ENCODE data around the gene MXD4.
"Not testable (repeated sequence)": the region's sequence is repeated elsewhere in the genome, so short reads cannot be mapped to it uniquely, and the experiment has no call there.

Gene MXD4

DNA sequence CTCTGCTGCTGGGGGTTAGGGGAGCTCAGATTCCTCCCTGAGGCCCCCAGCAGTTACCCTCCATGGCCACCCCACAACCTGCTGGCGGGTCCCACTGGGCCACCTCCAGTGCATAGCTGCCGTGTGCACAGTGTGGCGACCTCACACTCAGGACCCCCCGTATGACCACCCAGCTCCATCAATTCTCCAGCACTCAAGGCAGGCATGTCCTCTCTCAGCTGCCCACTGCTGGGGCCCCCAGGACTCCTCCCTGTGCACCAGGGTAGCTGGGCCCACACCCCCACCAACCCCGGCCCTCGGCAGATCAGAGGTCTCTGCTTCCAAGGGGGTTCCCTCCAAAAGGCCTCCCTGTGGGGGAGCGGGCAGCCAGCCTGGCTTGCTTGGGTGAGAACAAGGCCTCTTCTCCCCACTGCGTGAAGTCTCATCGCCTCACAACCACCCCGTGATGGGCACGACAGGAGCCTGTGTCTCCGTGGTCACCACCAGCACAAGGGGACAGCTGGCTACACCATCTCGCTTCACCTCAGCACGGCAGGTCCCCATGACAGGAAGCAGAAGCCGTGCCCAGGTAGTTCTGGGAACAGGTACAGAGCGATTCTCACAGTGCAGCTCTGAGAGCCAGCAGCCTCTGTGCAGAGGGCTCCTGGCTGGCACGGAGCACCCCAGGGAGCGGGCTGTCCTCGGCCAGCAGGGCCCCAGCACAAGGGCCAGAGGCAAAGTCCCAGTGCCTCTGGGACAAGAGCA, 15.4 kb downstream of the MXD4 start:
- Mint-ChIP-seq H3K27ac (ENCODE audit: low read depth) (peak overlapping the region; percentile 61), H3K36me3 (ENCODE audit: insufficient read depth) (peaks cover 35% of the 10 kb centered on the region), H3K4me1 (peaks cover 29% of the 10 kb centered on the region), H3K27me3 (no peaks in the 10 kb centered on the region), H3K9me3 (no peaks in the 10 kb centered on the region), H3K4me3 (no peak overlapping the region)
- DNase-seq (ENCODE audit: low spot score in 2 of 2) (peak; percentile 7 to 14), ATAC-seq (replicated peaks; ENCODE audit: extremely low read depth, poor library complexity, severe bottlenecking) (no peak)

- Mint-ChIP-seq H3K4me3 (no peak overlapping the region), H3K4me1 (peaks cover 34% of the 10 kb centered on the region), H3K27ac (ENCODE audit: low read depth) (peak overlapping the region; percentile 72), H3K9me3 (no peaks in the 10 kb centered on the region), H3K27me3 (no peaks in the 10 kb centered on the region), H3K36me3 (ENCODE audit: insufficient read depth) (peaks cover 33% of the 10 kb centered on the region)
- DNase-seq (ENCODE audit: low spot score in 2 of 2) (no peak), ATAC-seq (replicated peaks; ENCODE audit: extremely low read depth, poor library complexity, severe bottlenecking) (no peak)
Measured at GRCh38 chr4:2245787-2246275, 16.1 kb downstream of the MXD4 start.

GRCh38 chr4:2245057-2245786, 16.7 kb downstream of the MXD4 start:
- DNase-seq (ENCODE audit: low spot score in 2 of 2) (no peak), ATAC-seq (replicated peaks; ENCODE audit: extremely low read depth, poor library complexity, severe bottlenecking) (no peak)
- Mint-ChIP-seq H3K9me3 (no peaks in the 10 kb centered on the region), H3K27me3 (no peaks in the 10 kb centered on the region), H3K27ac (ENCODE audit: low read depth) (peak overlapping the region; percentile 72), H3K4me3 (no peak overlapping the region), H3K36me3 (ENCODE audit: insufficient read depth) (peaks cover 33% of the 10 kb centered on the region), H3K4me1 (peaks cover 40% of the 10 kb centered on the region)

DNA sequence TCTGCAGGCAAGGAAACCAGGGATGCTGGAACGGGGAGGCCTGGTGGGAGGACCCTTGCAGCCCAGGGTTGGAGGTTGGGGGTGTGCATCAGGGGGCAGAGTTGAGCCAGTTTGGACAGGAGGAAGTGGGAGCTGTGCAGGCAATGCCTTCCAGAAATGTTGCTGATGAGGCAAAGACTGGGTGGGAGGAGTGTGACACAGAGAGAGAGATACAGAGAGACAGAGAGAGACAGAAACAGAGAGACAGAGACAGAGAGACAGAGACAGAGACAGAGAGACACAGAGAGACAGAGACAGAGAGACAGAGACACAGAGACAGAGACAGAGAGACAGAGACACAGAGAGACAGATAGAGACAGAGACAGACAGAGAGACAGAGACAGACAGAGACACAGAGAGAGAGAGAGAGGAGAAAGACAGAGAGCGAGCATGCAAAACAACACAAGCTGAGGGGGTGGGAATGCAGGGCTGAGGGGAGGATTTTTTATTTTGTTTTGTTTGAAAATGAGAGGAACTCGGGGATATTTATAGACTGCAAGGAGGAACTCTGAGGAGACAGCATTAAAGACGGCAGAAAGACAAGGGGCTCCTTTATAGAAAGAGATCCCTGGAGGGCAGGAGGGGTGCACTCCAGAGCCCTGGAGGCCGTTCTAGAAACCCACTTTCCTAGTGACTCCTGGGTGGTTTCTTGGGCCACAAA, 18.1 kb downstream of the MXD4 start:
- Mint-ChIP-seq H3K27ac (ENCODE audit: low read depth) (peak overlapping the region; percentile 61), H3K4me3 (no peak overlapping the region), H3K27me3 (no peaks in the 10 kb centered on the region), H3K36me3 (ENCODE audit: insufficient read depth) (peaks cover 33% of the 10 kb centered on the region), H3K9me3 (no peaks in the 10 kb centered on the region), H3K4me1 (peaks cover 53% of the 10 kb centered on the region)
- DNase-seq (ENCODE audit: low spot score in 2 of 2) (no peak), ATAC-seq (replicated peaks; ENCODE audit: extremely low read depth, poor library complexity, severe bottlenecking) (no peak)

DNA sequence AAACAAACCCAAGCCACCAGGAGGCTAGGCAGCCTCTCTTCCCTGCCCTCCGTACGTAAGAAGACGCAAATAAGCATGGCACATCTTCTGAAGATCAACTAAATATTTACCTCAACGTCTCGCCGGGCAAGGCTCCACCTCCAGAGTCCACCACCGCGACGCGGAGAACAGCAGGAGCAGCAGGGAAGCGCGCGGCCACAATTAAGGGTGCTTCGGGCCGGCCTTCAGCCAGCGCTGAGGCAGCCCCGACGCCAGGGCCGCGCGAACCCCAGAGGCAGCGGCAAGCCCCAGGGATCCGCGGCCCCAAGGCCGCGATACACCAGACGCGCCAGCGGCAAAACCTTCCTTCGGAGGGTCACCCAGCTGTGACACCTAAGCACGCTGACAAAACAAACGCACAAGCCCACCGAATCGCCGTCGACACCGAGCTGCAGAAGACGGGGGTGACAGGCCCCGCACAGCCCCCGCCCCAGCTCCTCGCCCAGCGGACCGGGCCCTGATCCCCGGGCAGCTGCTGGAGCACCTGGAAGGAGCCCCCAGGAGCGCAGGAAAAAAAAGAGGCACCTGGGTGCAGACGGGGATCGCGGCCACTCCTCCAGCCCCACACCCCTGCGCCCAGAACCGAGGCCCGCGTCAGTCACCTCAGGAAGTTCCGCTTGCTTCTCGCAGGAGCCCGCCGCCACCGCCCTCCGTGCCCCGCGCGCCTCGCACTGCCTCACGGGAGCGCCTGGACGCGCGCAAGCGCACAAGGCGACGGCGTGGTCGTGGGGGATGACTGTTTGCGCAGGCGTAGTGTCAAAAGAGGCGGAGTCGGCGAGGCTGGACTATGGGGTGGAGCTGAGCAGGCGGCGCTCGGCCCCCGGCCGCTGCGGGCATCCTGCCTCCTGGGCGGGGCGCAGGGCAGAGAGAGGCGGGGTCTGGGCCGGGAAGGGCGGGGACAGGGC, 20.2 kb downstream of the MXD4 start, which contains the start of the genes HAUS3 and POLN:
Gene HAUS3 (minus strand): TSS at position 712 of the 944 bp plus-strand sequence. CDS start 1,175 bp downstream, outside the sequence.
Gene POLN (minus strand): TSS at position 712 of the 944 bp plus-strand sequence. CDS start 12,890 bp downstream, outside the sequence.
- Mint-ChIP-seq H3K36me3 (ENCODE audit: insufficient read depth) (peaks cover 37% of the 10 kb centered on the region), H3K27ac (ENCODE audit: low read depth) (peak within 1 kb of the TSS; percentile 99), H3K9me3 (no peaks in the 10 kb centered on the region), H3K4me3 (peak within 1 kb of the TSS; percentile 90), H3K27me3 (no peaks in the 10 kb centered on the region), H3K4me1 (peaks cover 72% of the 10 kb centered on the region)
- ATAC-seq (replicated peaks; ENCODE audit: extremely low read depth, poor library complexity, severe bottlenecking): peak; percentile 77
- DNase-seq (ENCODE audit: low spot score in 2 of 2): peak; percentile 99 to 100

DNA sequence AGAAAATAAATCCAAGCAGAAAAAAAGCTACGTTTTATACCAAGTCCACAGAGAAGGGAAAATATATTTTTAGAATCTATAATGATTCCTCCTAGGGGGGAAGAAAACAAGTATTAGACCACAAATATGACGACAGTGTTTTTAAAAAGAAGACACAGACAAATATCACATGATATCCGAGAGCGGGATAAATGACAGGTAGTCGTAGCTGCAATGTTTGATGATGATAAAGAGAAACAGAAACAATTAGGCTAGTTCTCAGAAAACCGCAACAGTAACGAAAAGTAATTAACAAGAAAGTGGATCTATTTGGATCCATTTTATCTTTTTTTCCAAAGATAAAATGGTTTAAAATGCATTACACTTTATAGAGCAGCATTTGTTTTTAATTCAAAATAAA, 20.9 kb downstream of the MXD4 start:
- Mint-ChIP-seq H3K9me3 (no peaks in the 10 kb centered on the region), H3K27me3 (no peaks in the 10 kb centered on the region), H3K36me3 (ENCODE audit: insufficient read depth) (peaks cover 36% of the 10 kb centered on the region), H3K4me1 (peaks cover 72% of the 10 kb centered on the region), H3K27ac (ENCODE audit: low read depth) (peak overlapping the region; percentile 99), H3K4me3 (peak overlapping the region; percentile 90)
- peak; percentile 26 for ATAC-seq (replicated peaks; ENCODE audit: extremely low read depth, poor library complexity, severe bottlenecking)
- DNase-seq (ENCODE audit: low spot score in 2 of 2): peak in 1 of 2 donors; percentile 8

- DNase-seq (ENCODE audit: low spot score in 2 of 2): no peak
- H3K27me3 Mint-ChIP-seq: no peaks in the 10 kb centered on the region
Measured at GRCh38 chr4:2236944-2237666, 24.8 kb downstream of the MXD4 start.

GRCh38 chr4:2231082-2231481, 30.8 kb downstream of the MXD4 start:
- Mint-ChIP-seq H3K27ac (ENCODE audit: low read depth) (no peak overlapping the region), H3K4me3 (no peak overlapping the region), H3K9me3 (no peaks in the 10 kb centered on the region), H3K36me3 (ENCODE audit: insufficient read depth) (peaks cover 39% of the 10 kb centered on the region), H3K4me1 (peaks cover 31% of the 10 kb centered on the region), H3K27me3 (no peaks in the 10 kb centered on the region)
- DNase-seq (ENCODE audit: low spot score in 2 of 2) (no peak), ATAC-seq (replicated peaks; ENCODE audit: extremely low read depth, poor library complexity, severe bottlenecking) (no peak)

More at GRCh38 chr4:2236944-2237666, 24.8 kb downstream of the MXD4 start:
- Mint-ChIP-seq H3K4me3 (peak overlapping the region; percentile 10), H3K9me3 (no peaks in the 10 kb centered on the region), H3K27ac (ENCODE audit: low read depth) (no peak overlapping the region), H3K36me3 (ENCODE audit: insufficient read depth) (peaks cover 64% of the 10 kb centered on the region), H3K4me1 (peaks cover 77% of the 10 kb centered on the region)
- no peak for ATAC-seq (replicated peaks; ENCODE audit: extremely low read depth, poor library complexity, severe bottlenecking)

DNA sequence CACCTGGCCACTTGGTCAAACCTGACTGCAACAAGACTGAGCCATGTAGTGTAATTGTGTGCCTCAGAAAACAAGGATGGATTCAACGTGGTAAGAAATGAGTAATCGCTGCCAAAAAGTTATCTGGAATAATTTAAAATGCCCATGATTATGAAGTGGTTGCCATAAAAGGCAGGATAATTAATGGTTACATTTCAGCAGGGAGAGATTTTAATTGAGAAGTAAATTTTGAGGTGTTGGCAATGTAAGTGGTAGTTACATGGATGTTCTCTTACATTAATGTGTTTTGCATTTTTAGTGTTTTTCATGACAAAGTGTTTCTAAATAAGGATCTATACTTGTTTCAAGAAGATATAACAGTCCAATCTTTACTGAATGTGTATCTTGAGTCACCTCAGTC, 35.6 kb downstream of the MXD4 start:
- Mint-ChIP-seq H3K36me3 (ENCODE audit: insufficient read depth) (peaks cover 20% of the 10 kb centered on the region), H3K4me1 (no peaks in the 10 kb centered on the region), H3K27ac (ENCODE audit: low read depth) (no peak overlapping the region), H3K9me3 (no peaks in the 10 kb centered on the region), H3K4me3 (no peak overlapping the region), H3K27me3 (no peaks in the 10 kb centered on the region)
- ATAC-seq (replicated peaks; ENCODE audit: extremely low read depth, poor library complexity, severe bottlenecking): no peak
- no peak for DNase-seq (ENCODE audit: low spot score in 2 of 2)

DNA sequence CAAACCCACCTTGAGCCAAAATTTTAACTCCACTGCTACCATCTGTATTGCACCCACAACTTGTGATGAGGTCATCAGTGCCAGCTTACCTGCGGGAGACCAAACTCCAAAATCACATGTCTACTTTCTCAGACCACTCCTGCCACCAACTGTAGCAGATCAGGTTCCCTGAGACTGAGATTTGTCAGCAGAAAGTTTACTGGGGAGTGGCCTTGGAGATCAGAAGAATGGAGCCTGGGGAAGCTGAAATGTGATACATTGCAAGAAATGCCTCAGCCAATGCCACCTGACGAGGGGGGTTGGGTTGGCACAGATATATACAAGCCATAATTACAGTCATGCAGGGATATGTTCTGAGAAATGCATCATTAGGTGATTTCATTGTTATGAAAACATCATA, 39.1 kb downstream of the MXD4 start:
- no peak for ATAC-seq (replicated peaks; ENCODE audit: extremely low read depth, poor library complexity, severe bottlenecking)
- Mint-ChIP-seq H3K27ac (ENCODE audit: low read depth) (no peak overlapping the region), H3K27me3 (no peaks in the 10 kb centered on the region), H3K4me3 (no peak overlapping the region), H3K36me3 (ENCODE audit: insufficient read depth) (peaks cover 13% of the 10 kb centered on the region), H3K4me1 (peaks cover 8% of the 10 kb centered on the region), H3K9me3 (no peaks in the 10 kb centered on the region)
- DNase-seq (ENCODE audit: low spot score in 2 of 2): no peak

- ATAC-seq (replicated peaks; ENCODE audit: extremely low read depth, poor library complexity, severe bottlenecking); H3K27ac Mint-ChIP-seq (ENCODE audit: low read depth); H3K4me3 Mint-ChIP-seq; DNase-seq (ENCODE audit: low spot score in 2 of 2); H3K4me1 Mint-ChIP-seq; H3K9me3 Mint-ChIP-seq; H3K27me3 Mint-ChIP-seq: not testable (repeated sequence)
- peaks cover 13% of the 10 kb centered on the region for H3K36me3 Mint-ChIP-seq (ENCODE audit: insufficient read depth)
Measured at GRCh38 chr4:2221378-2221777, 40.5 kb downstream of the MXD4 start.

Measured in central memory CD8-positive, alpha-beta T cell (primary cell).